HepG2 (cell line): ENCODE results near the gene LITAFD. TPM values are rescaled to one million over a fixed set of nuclear protein-coding genes. Genes with fewer than 3 reads are reported as not detected.

Experiments used
- AKAP8 ChIP-seq: sonication (generic); formaldehyde crosslinking; IDR thresholded peaks from 2 replicates; pipeline ENCODE4 v1.5.1; 2020; ENCODE audit warnings: mild to moderate bottlenecking, missing genetic modification reagents
- CBX5 ChIP-seq: sonication (generic); formaldehyde crosslinking; IDR thresholded peaks from 2 replicates; pipeline ENCODE4 v1.4.0; 2020; ENCODE audit warnings: missing genetic modification reagents, borderline replicate concordance
- CCAR2 ChIP-seq: fragments of 200-400 bp; formaldehyde crosslinking; optimal IDR thresholded peaks from 2 replicates; pipeline ENCODE3; 2018; ENCODE audit warnings: low read depth, mild to moderate bottlenecking, low read length, moderate library complexity
- CREM ChIP-seq, 2 experiments: sonication (generic) in 1 of 2; formaldehyde crosslinking in 1 of 2; IDR thresholded peaks; 2 replicates each; pipeline versions ENCODE4 v1.4.0 to v1.6.1; 2016 to 2020; ENCODE audit warnings: antibody characterized with exemption in 1 of 2, mild to moderate bottlenecking in 1 of 2, missing genetic modification reagents in 1 of 2
- ETV6 ChIP-seq: sonication (generic); formaldehyde crosslinking; conservative IDR thresholded peaks from 2 replicates; pipeline ENCODE4 v1.4.0; 2020; ENCODE audit warnings: missing genetic modification reagents
- KLF6 ChIP-seq: IDR thresholded peaks from 2 replicates; pipeline ENCODE4 v1.8.0; 2016; ENCODE audit warnings: missing biosample characterization, missing genetic modification reagents
- MAZ ChIP-seq, 2 experiments: sonication (generic) in 1 of 2; formaldehyde crosslinking in 1 of 2; IDR thresholded peaks; 2 replicates each; pipeline versions ENCODE4 v1.5.0 to v1.6.1; 2012 to 2020; ENCODE audit warnings: low read depth in 2 of 2, mild to moderate bottlenecking in 2 of 2, borderline replicate concordance in 1 of 2, improper control_type of control experiment in 1 of 2, low read length in 1 of 2, missing genetic modification reagents in 1 of 2, moderate library complexity in 1 of 2
- MED13 ChIP-seq: sonication (generic); formaldehyde crosslinking; IDR thresholded peaks from 2 replicates; pipeline ENCODE4 v1.5.0; 2020; ENCODE audit warnings: missing genetic modification reagents
- RAD21 ChIP-seq: fragments of 450-650 bp; formaldehyde crosslinking; IDR thresholded peaks from 2 replicates; pipeline ENCODE4 v1.5.0; 2020; ENCODE audit warnings: mild to moderate bottlenecking
- RXRA ChIP-seq: sonication (generic); formaldehyde crosslinking; IDR thresholded peaks from 2 replicates; pipeline ENCODE4 v1.5.1; 2020; ENCODE audit warnings: missing genetic modification reagents
- RXRB ChIP-seq: IDR thresholded peaks from 2 replicates; pipeline ENCODE4 v1.6.1; 2016; ENCODE audit warnings: borderline replicate concordance, missing genetic modification reagents, missing compliant biosample characterization
- SMAD1 ChIP-seq: sonication (generic); formaldehyde crosslinking; IDR thresholded peaks from 2 replicates; pipeline ENCODE4 v1.4.0; 2020; ENCODE audit warnings: missing genetic modification reagents, low read depth, mild to moderate bottlenecking, borderline replicate concordance
- SNAI1 ChIP-seq: sonication (generic); formaldehyde crosslinking; IDR thresholded peaks from 2 replicates; pipeline ENCODE4 v1.5.0; 2020; ENCODE audit warnings: mild to moderate bottlenecking, missing genetic modification reagents, borderline replicate concordance
- SSRP1 ChIP-seq: IDR thresholded peaks from 2 replicates; pipeline ENCODE4 v1.6.1; 2016; ENCODE audit warnings: control low read depth
- ZBTB7A ChIP-seq: sonication (generic); formaldehyde crosslinking; IDR thresholded peaks from 2 replicates; pipeline ENCODE4 v1.8.0; 2022; ENCODE audit warnings: mild to moderate bottlenecking, missing genetic modification reagents
- ZFP41 ChIP-seq: sonication (generic); formaldehyde crosslinking; IDR thresholded peaks from 2 replicates; pipeline ENCODE4 v1.4.0; 2020; ENCODE audit warnings: mild to moderate bottlenecking, missing genetic modification reagents, borderline replicate concordance
- ZNF446 ChIP-seq: sonication (generic); formaldehyde crosslinking; IDR thresholded peaks from 2 replicates; pipeline ENCODE4 v1.5.0; 2020; ENCODE audit warnings: mild to moderate bottlenecking, missing genetic modification reagents
- ZNF703 ChIP-seq: sonication (generic); formaldehyde crosslinking; IDR thresholded peaks from 2 replicates; pipeline ENCODE4 v1.5.1; 2020; ENCODE audit warnings: missing genetic modification reagents, mild to moderate bottlenecking, moderate library complexity, borderline replicate concordance
- ZNF773 ChIP-seq: sonication (generic); formaldehyde crosslinking; IDR thresholded peaks from 2 replicates; pipeline ENCODE4 v1.4.0; 2020; ENCODE audit warnings: missing genetic modification reagents, borderline replicate concordance
- ZNF891 ChIP-seq: sonication (generic); formaldehyde crosslinking; IDR thresholded peaks from 2 replicates; pipeline ENCODE4 v1.5.0; 2020; ENCODE audit warnings: mild to moderate bottlenecking, missing genetic modification reagents
- ZSCAN9 ChIP-seq: IDR thresholded peaks from 2 replicates; pipeline ENCODE4 v1.6.1; 2016; ENCODE audit warnings: borderline replicate concordance
- polyA plus RNA-seq, 8 experiments: library from polyadenylated mRNA; depleted of rRNA in 3 of 8; stranded (reverse) in 7 of 8; unstranded in 1 of 8; fragments of >200 nt; fragmentation: Illumina TruSeq in 4 of 8; extraction: Trizol in 4 of 8; gene quantifications; 2 replicates each; pipeline versions ENCODE4 v1.2.1 to v1.2.3, GENCODE V29; 2011 to 2016; ENCODE audit warnings: low read depth in 4 of 8, missing spikeins in 1 of 8, mixed read lengths in 1 of 8; ENCODE audit not compliant: insufficient read depth in 1 of 8
- total RNA-seq, 5 experiments: library from RNA; depleted of rRNA; stranded (reverse); fragments of >200 nt; fragmentation: Illumina TruSeq; extraction: Trizol; gene quantifications; 2 replicates each; pipeline ENCODE4 v1.2.3, GENCODE V29; 2016; ENCODE audit warnings: low read depth in 1 of 5
- TF ChIP-seq, protein P1 (sequence below): sonication (generic); formaldehyde crosslinking; IDR thresholded peaks from 2 replicates; pipeline ENCODE4 v1.5.0; 2020; ENCODE audit warnings: missing genetic modification reagents
- TF ChIP-seq, protein P2 (sequence below): sonication (generic); formaldehyde crosslinking; IDR thresholded peaks from 2 replicates; pipeline ENCODE4 v1.8.1; 2022; ENCODE audit warnings: mild to moderate bottlenecking, missing genetic modification reagents
- TF ChIP-seq, protein P3 (sequence below), 2 experiments: sonication (generic) in 1 of 2; formaldehyde crosslinking in 1 of 2; IDR thresholded peaks; 2 replicates each; pipeline versions ENCODE4 v1.4.0 to v1.6.1; 2016 to 2020; ENCODE audit warnings: borderline replicate concordance in 1 of 2, low read depth in 1 of 2, mild to moderate bottlenecking in 1 of 2, missing genetic modification reagents in 1 of 2

Gene LITAFD
- total and polyA plus RNA-seq, 2 of the 13 experiments (the other 11 are each of a cell fraction or from before 2014, with no cell fraction given): not detected

DNA sequence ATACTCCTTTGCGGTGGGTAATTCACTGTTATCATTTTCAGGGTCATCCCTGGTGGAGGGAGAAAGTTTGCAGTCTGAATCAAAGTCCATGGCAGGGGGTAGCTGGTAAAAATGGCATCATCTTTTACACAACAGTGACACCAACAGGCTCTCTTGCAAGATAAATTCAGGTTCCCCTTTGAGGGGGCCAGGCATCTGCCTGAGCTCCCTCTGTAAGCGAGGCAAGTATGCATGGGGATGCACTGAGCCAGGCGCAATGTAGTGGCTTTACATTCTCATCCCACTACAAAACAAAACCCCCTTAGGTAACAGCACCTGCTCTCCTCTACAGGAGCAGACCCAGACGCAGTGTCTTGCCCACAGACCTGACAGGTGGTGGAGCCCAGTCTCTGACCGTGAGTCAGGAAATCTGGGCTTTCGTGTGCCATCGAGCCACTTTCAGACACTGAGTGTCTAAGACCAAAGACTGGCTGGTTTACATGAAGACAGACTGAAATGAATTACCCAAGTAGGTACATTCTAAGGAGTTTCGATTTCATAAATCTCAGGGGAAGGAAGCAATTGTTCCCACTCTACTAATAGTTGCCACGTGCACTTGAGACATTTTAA, 17.7 kb downstream of the LITAFD start (continued):
- no peak for TF ChIP-seq ZSCAN9 (CRISPR knock-in tag)
- TF ChIP-seq CCAR2: no peak
- TF ChIP-seq, protein P1, sequence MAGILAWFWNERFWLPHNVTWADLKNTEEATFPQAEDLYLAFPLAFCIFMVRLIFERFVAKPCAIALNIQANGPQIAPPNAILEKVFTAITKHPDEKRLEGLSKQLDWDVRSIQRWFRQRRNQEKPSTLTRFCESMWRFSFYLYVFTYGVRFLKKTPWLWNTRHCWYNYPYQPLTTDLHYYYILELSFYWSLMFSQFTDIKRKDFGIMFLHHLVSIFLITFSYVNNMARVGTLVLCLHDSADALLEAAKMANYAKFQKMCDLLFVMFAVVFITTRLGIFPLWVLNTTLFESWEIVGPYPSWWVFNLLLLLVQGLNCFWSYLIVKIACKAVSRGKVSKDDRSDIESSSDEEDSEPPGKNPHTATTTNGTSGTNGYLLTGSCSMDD (CRISPR knock-in tag): no peak
- TF ChIP-seq ETV6 (CRISPR knock-in tag): no peak
- no peak for TF ChIP-seq ZNF703
- TF ChIP-seq ZFP41: no peak
- TF ChIP-seq SNAI1 (CRISPR knock-in tag): no peak
- no peak for TF ChIP-seq CREM (IDR thresholded peaks at IDR 0.05)
- no peak for TF ChIP-seq CREM (CRISPR knock-in tag; IDR thresholded peaks at IDR 0.05)
- no peak for TF ChIP-seq ZNF773
- TF ChIP-seq KLF6 (CRISPR knock-in tag): no peak
- no peak for TF ChIP-seq SMAD1 (CRISPR knock-in tag)
- TF ChIP-seq ZNF891 (CRISPR knock-in tag): peak; percentile 54; the same call in 1 of the 2 replicates
- TF ChIP-seq RAD21 (CRISPR knock-in tag): 0 out of 2 replicates have a peak, but pooled peaks have one; percentile 21
- TF ChIP-seq RXRB (CRISPR knock-in tag): no peak
- no peak for TF ChIP-seq ZBTB7A (CRISPR knock-in tag)
- TF ChIP-seq, protein P2, sequence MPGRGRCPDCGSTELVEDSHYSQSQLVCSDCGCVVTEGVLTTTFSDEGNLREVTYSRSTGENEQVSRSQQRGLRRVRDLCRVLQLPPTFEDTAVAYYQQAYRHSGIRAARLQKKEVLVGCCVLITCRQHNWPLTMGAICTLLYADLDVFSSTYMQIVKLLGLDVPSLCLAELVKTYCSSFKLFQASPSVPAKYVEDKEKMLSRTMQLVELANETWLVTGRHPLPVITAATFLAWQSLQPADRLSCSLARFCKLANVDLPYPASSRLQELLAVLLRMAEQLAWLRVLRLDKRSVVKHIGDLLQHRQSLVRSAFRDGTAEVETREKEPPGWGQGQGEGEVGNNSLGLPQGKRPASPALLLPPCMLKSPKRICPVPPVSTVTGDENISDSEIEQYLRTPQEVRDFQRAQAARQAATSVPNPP (CRISPR knock-in tag): no peak
- TF ChIP-seq CBX5: no peak
- TF ChIP-seq AKAP8: no peak
- TF ChIP-seq SSRP1: 0 out of 2 replicates have a peak, but pooled peaks have one; percentile 44
- TF ChIP-seq MAZ (IDR thresholded peaks at IDR 0.05; ENCODE audit: borderline replicate concordance, low read depth, low read length): no peak
- TF ChIP-seq MAZ (CRISPR knock-in tag; IDR thresholded peaks at IDR 0.05; ENCODE audit: low read depth): no peak
- no peak for TF ChIP-seq MED13 (CRISPR knock-in tag)
- TF ChIP-seq, protein P3, sequence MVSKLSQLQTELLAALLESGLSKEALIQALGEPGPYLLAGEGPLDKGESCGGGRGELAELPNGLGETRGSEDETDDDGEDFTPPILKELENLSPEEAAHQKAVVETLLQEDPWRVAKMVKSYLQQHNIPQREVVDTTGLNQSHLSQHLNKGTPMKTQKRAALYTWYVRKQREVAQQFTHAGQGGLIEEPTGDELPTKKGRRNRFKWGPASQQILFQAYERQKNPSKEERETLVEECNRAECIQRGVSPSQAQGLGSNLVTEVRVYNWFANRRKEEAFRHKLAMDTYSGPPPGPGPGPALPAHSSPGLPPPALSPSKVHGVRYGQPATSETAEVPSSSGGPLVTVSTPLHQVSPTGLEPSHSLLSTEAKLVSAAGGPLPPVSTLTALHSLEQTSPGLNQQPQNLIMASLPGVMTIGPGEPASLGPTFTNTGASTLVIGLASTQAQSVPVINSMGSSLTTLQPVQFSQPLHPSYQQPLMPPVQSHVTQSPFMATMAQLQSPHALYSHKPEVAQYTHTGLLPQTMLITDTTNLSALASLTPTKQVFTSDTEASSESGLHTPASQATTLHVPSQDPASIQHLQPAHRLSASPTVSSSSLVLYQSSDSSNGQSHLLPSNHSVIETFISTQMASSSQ (IDR thresholded peaks at IDR 0.05; ENCODE audit: low read depth): no peak
- TF ChIP-seq, protein P3 (CRISPR knock-in tag; IDR thresholded peaks at IDR 0.05; ENCODE audit: borderline replicate concordance): no peak
- 0 out of 2 replicates have a peak, but pooled peaks have one; percentile 20 for TF ChIP-seq RXRA
- TF ChIP-seq ZNF446 (CRISPR knock-in tag): no peak
